ENCODE data around the gene KLHDC8A. TPM values are rescaled to one million over a fixed set of nuclear protein-coding genes. Genes with fewer than 3 reads are reported as not detected.
A peak's percentile ranks its signal among the peaks of the same experiment; 100 is the strongest.

The KLHDC8A gene
- total RNA-seq, 1 donor from 2014 or later: not detected

GRCh38 chr1:205354259-205355074 lies 2.3 kb downstream of the KLHDC8A start:
- H3K4me3 Mint-ChIP-seq (ENCODE audit: unreplicated experiment): no peak overlapping the region
- TF ChIP-seq CTCF (IDR thresholded peaks at IDR 0.05): peak; percentile 87
- DNase-seq (ENCODE audit: extremely low spot score, unreplicated experiment): no peak
- peaks cover 5% of the 10 kb centered on the region for H3K4me1 Mint-ChIP-seq (ENCODE audit: unreplicated experiment)
- H3K27me3 Mint-ChIP-seq (ENCODE audit: unreplicated experiment): peaks cover 37% of the 10 kb centered on the region
- no peak overlapping the region for H3K27ac Mint-ChIP-seq (ENCODE audit: unreplicated experiment)
- H3K9me3 Mint-ChIP-seq (ENCODE audit: unreplicated experiment): no peaks in the 10 kb centered on the region
- H3K36me3 Mint-ChIP-seq (ENCODE audit: unreplicated experiment): no peaks in the 10 kb centered on the region

- peaks cover 5% of the 10 kb centered on the region for H3K4me1 Mint-ChIP-seq (ENCODE audit: unreplicated experiment)
- no peak for DNase-seq (ENCODE audit: extremely low spot score, unreplicated experiment)
- H3K27me3 Mint-ChIP-seq (ENCODE audit: unreplicated experiment): peaks cover 35% of the 10 kb centered on the region
- H3K27ac Mint-ChIP-seq (ENCODE audit: unreplicated experiment): no peak overlapping the region
- no peaks in the 10 kb centered on the region for H3K9me3 Mint-ChIP-seq (ENCODE audit: unreplicated experiment)
- TF ChIP-seq CTCF (IDR thresholded peaks at IDR 0.05): no peak
- H3K4me3 Mint-ChIP-seq (ENCODE audit: unreplicated experiment): no peak overlapping the region
- H3K36me3 Mint-ChIP-seq (ENCODE audit: unreplicated experiment): no peaks in the 10 kb centered on the region
These were observed 3.1 kb downstream of the KLHDC8A start for GRCh38 chr1:205353612-205354011.

- no peak for TF ChIP-seq CTCF (IDR thresholded peaks at IDR 0.05)
- Mint-ChIP-seq H3K27me3 (ENCODE audit: unreplicated experiment) (peaks cover 33% of the 10 kb centered on the region), H3K4me3 (ENCODE audit: unreplicated experiment) (no peak overlapping the region)
These were observed 3.5 kb downstream of the KLHDC8A start for GRCh38 chr1:205353191-205353590.

GRCh38 chr1:205351984-205352713 lies 4.6 kb downstream of the KLHDC8A start:
- no peak overlapping the region for H3K27ac Mint-ChIP-seq (ENCODE audit: unreplicated experiment)

More at GRCh38 chr1:205353191-205353590, 3.5 kb downstream of the KLHDC8A start:
- Mint-ChIP-seq H3K36me3 (ENCODE audit: unreplicated experiment) (no peaks in the 10 kb centered on the region), H3K9me3 (ENCODE audit: unreplicated experiment) (no peaks in the 10 kb centered on the region), H3K4me1 (ENCODE audit: unreplicated experiment) (peaks cover 5% of the 10 kb centered on the region), H3K27ac (ENCODE audit: unreplicated experiment) (no peak overlapping the region)
- DNase-seq (ENCODE audit: extremely low spot score, unreplicated experiment): no peak

More at GRCh38 chr1:205351984-205352713, 4.6 kb downstream of the KLHDC8A start:
- no peak overlapping the region for H3K4me3 Mint-ChIP-seq (ENCODE audit: unreplicated experiment)
- H3K27me3 Mint-ChIP-seq (ENCODE audit: unreplicated experiment): peaks cover 31% of the 10 kb centered on the region
- no peaks in the 10 kb centered on the region for H3K9me3 Mint-ChIP-seq (ENCODE audit: unreplicated experiment)
- H3K36me3 Mint-ChIP-seq (ENCODE audit: unreplicated experiment): no peaks in the 10 kb centered on the region
- peaks cover 5% of the 10 kb centered on the region for H3K4me1 Mint-ChIP-seq (ENCODE audit: unreplicated experiment)
- no peak for DNase-seq (ENCODE audit: extremely low spot score, unreplicated experiment)
- no peak for TF ChIP-seq CTCF (IDR thresholded peaks at IDR 0.05)

All from osteocyte (in vitro differentiated cells).